Fibroblast of the aortic adventitia (primary cell): ENCODE measurements around the gene ZNF385C. TPM values are rescaled to one million over a fixed set of nuclear protein-coding genes. Genes with fewer than 3 reads are reported as not detected.

ENCODE experiments used
- DNase-seq: peaks from one replicate; pipeline ENCODE4 v3.0.0-alpha.2; 2010; ENCODE audit warnings: low read depth
- H3K4me3 ChIP-seq: 2 replicates; pipeline ENCODE4 v1.5.1; 2011; ENCODE audit warnings: low read depth, mild to moderate bottlenecking, control low read depth, low read length, moderate library complexity
- CTCF ChIP-seq: IDR thresholded peaks from 2 replicates; pipeline ENCODE4 v1.5.1; 2011; ENCODE audit warnings: mild to moderate bottlenecking, low read length, control low read depth, inconsistent platforms; ENCODE audit not compliant: insufficient read depth
- total RNA-seq: library from RNA; depleted of rRNA; stranded (reverse); fragments of >200 nt; gene quantifications from 2 replicates; pipeline ENCODE4 v1.2.3, GENCODE V29; 2012; ENCODE audit warnings: low replicate concordance

The ZNF385C gene
- total RNA-seq, 1 donor: not detected

GRCh38 chr17:42122371-42123303 lies 24.4 kb upstream of the ZNF385C start, which contains the start of gene HSPB9:
Gene HSPB9 (plus strand): TSS chr17:42122804. CDS start chr17:42122851, 47 bp downstream.
- H3K4me3 ChIP-seq: no peak within 1 kb of the TSS
- TF ChIP-seq CTCF: no peak
- DNase-seq: no peak

DNA sequence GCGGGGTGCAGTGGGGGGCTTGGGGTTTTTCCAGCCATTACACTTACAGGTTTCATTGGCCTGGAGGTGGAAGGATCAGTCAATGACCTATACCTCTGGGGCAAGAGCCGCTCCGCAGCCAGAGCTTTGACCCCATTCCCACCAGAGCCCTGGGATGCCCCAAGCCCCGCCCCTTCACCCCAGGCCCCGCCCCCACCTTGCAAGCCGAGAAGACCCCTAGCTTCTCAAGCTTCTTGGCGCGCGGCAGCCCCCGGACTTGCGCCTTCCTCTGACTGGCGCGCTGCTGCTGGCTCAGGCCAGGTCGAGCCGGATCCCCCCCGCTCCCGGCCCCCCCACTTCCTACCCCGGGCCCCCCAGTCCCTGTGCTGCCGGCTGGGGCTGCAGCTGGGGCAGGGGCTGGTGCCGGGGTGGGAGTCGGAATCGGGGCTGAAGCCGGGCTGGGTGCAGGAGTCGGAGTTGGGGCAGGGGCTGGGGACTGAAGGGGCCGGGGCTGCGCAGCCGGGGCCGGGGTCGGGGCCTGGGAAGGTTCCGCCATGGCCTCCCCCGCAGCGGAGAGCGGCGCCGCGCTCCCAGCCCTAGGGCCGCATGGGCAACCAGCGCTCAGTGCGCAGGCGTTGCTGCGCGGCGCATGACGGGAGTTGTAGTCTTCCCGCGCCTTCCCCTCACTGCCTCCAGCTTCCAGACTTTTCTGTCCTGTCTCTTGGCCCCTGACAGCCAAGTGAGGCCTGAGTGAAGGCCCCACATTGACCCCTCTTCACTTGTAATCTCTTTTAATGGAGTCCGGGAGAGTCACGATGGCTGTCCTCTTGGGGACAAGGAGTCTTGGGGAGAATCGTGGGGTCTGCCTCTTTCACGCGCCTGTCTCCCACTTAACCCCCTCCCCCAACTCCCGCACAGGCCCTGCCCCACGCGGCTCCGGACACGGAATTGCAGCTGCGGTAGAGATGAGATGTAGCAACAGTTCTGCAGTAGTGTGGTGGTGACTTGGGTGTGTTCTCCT lies 22.8 kb upstream of the ZNF385C start, which contains the start of gene KAT2A:
Gene KAT2A, minus strand, starts transcription at position 598 of the 1,000 bp plus-strand sequence. Its CDS starts 63 bp downstream, at position 535.
- no peak for TF ChIP-seq CTCF
- peak; percentile 75 for DNase-seq
- H3K4me3 ChIP-seq: peak within 1 kb of the TSS; percentile 66

DNA sequence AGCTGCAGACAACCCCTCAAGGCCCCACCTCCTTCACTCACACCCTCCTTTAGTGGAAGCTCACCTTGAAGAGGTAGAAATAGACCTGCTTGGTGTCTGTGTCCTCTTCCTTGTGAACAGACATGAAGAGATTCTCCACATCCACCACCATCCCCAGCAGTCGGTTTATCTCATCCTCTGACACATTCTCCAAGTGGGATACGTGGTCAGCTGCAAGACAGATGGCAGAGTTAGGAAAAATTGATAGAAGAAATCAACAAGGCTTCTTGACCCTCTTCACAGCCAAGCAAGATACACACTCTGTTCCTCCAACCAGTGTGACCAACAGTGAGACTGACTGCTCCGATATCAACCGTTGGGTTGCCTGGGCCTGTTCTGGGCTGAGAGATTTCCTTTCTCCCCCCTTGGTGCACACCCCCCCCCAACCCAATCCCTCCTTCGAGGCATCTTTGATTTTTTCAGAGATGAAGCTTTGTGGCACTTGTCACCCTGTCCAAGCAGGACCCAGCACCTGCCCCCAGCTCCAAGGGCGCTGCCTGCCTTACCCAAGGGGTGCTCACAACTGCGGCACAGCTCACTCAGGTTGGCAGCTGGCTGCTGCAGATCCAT lies 22.0 kb upstream of the ZNF385C start:
- TF ChIP-seq CTCF: no peak
- H3K4me3 ChIP-seq: peak overlapping the region; percentile 66
- DNase-seq: no peak

- no peak overlapping the region for H3K4me3 ChIP-seq
- no peak for TF ChIP-seq CTCF
- no peak for DNase-seq
Measured at GRCh38 chr17:42119301-42119700, 21.0 kb upstream of the ZNF385C start.

DNA sequence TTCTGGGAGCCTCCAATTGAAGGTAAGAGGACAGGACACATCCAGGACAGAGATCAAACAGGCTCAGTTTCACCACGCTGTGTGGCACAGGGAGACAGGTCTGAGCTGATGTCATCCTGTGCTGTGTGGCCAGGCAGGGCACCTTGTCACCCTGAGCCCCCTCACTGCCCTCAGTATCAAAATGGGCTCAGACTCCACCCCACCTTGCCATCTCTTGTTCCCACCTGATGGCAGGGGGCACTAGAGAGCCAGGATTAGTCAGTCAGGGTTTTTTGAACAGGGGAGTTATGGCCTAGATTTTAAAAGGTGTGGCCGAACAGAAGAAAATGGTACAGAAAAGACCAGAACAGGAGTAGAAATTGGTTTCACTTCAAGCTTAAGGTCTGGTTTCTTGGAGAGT lies 20.3 kb upstream of the ZNF385C start:
- DNase-seq: peak; percentile 23
- no peak overlapping the region for H3K4me3 ChIP-seq
- peak; percentile 49 for TF ChIP-seq CTCF

DNA sequence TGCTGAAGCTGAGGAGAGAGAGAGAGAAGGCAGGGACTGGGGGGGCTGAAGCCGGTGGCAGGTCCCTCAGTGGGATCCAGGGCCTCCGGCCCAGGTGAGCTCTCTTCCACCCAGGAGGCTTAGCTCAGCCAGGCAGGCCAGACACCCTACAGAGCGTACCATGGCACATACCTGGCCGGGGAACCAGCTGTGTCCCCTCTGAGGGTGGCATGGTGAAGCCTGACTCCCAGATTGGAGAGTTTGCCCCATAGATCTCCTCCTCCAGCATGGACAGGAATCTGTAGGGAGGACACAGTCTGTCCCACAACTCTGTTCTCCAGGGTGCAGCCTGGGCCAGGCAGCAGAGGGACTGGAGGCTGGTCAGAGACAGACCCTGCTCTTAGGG lies 19.8 kb upstream of the ZNF385C start:
- DNase-seq: no peak
- no peak for TF ChIP-seq CTCF

More for the DNA sequence above, 19.8 kb upstream of the ZNF385C start:
- H3K4me3 ChIP-seq: no peak overlapping the region
